Measurements from ENCODE around the gene ERC2.

Gene ERC2

GRCh38 chr3:56180433-56180832 is 287.8 kb downstream of the ERC2 start:
- DNase-seq: no peak

GRCh38 chr3:56173601-56174000 is 294.7 kb downstream of the ERC2 start:
- DNase-seq: no peak

GRCh38 chr3:56164436-56164835 is 303.8 kb downstream of the ERC2 start:
- no peak for DNase-seq

- DNase-seq: peak; percentile 39
Measured at GRCh38 chr3:56157693-56158362, 310.4 kb downstream of the ERC2 start.

- no peak for DNase-seq
Measured at GRCh38 chr3:56154297-56154696, 314.0 kb downstream of the ERC2 start.

- DNase-seq: no peak
Measured at GRCh38 chr3:56147354-56147753, 320.9 kb downstream of the ERC2 start.

- DNase-seq: no peak
Measured at GRCh38 chr3:56145410-56145809, 322.9 kb downstream of the ERC2 start.

GRCh38 chr3:56144805-56145204 is 323.5 kb downstream of the ERC2 start:
- peak; percentile 38 for DNase-seq

- peak; percentile 28 for DNase-seq
Measured at GRCh38 chr3:56137415-56137814, 330.9 kb downstream of the ERC2 start.

GRCh38 chr3:56136514-56136913 is 331.8 kb downstream of the ERC2 start:
- DNase-seq: no peak

GRCh38 chr3:56135941-56136340 is 332.3 kb downstream of the ERC2 start:
- DNase-seq: no peak

GRCh38 chr3:56133423-56133822 is 334.8 kb downstream of the ERC2 start:
- DNase-seq: no peak

GRCh38 chr3:56132762-56133161 is 335.5 kb downstream of the ERC2 start:
- no peak for DNase-seq

GRCh38 chr3:56131974-56132590 is 336.2 kb downstream of the ERC2 start:
- no peak for DNase-seq

- DNase-seq: no peak
Measured at GRCh38 chr3:56130036-56130435, 338.2 kb downstream of the ERC2 start.

GRCh38 chr3:56126632-56127031 is 341.6 kb downstream of the ERC2 start:
- DNase-seq: no peak

- peak; percentile 41 for DNase-seq
Measured at GRCh38 chr3:56125358-56126005, 342.8 kb downstream of the ERC2 start.

GRCh38 chr3:56124546-56124945 is 343.7 kb downstream of the ERC2 start:
- DNase-seq: no peak

- DNase-seq: no peak
Measured at GRCh38 chr3:56123487-56123886, 344.8 kb downstream of the ERC2 start.

- DNase-seq: no peak
Measured at GRCh38 chr3:56122911-56123310, 345.4 kb downstream of the ERC2 start.

GRCh38 chr3:56121716-56122115 is 346.6 kb downstream of the ERC2 start:
- no peak for DNase-seq

- peak; percentile 38 for DNase-seq
Measured at GRCh38 chr3:56119575-56120349, 348.5 kb downstream of the ERC2 start.

GRCh38 chr3:56118968-56119367 is 349.3 kb downstream of the ERC2 start:
- DNase-seq: no peak

GRCh38 chr3:56115698-56116097 is 352.6 kb downstream of the ERC2 start:
- no peak for DNase-seq

Measured in right hindlimb (tissue), 1 donor.